GM12878 (cell line): ENCODE data around the gene TREML1.

Experiments used
- BACH1 ChIP-seq: fragments of 450-650 bp; IDR thresholded peaks from 2 replicates; pipeline ENCODE4 v1.6.1; 2017; ENCODE audit warnings: mild to moderate bottlenecking, borderline replicate concordance
- BRCA1 ChIP-seq: IDR thresholded peaks from 2 replicates; pipeline ENCODE4 v1.6.1; 2011; ENCODE audit warnings: low read depth, low read length, improper control_type of control experiment
- TF ChIP-seq, protein P1 (sequence below), 3 experiments: IDR thresholded peaks in 2 of 3; conservative IDR thresholded peaks in 1 of 3; 2 replicates each; pipeline ENCODE4 v1.5.1; 2011; ENCODE audit warnings: low read depth in 3 of 3, low read length in 3 of 3, mild to moderate bottlenecking in 3 of 3, control low read depth in 2 of 3, moderate library complexity in 2 of 3, inconsistent platforms in 1 of 3, mixed read lengths in 1 of 3; ENCODE audit not compliant: control insufficient read depth in 2 of 3, insufficient read depth in 1 of 3; ENCODE audit errors: extremely low read depth in 1 of 3

DNA sequence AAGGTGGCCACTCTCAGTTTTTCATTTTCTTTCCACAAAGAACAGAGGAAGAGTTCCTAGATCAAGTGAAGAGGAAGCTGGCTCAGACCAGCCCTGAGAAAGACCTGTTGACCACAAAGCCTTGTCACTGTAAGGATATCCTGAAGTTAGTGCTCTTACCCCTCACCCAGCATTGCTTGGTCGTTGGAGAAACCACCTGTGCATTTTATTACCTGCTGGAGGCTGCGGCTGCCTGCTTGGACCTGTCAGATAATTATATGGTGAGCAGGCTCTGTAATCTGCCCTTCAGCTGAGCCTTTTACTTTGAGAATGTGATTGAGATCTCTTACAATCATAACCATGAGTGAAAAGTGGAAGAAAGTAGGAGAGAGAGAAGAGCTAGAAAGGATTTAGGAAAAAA lies 21.9 kb downstream of the TREML1 start:
- TF ChIP-seq, protein P1, sequence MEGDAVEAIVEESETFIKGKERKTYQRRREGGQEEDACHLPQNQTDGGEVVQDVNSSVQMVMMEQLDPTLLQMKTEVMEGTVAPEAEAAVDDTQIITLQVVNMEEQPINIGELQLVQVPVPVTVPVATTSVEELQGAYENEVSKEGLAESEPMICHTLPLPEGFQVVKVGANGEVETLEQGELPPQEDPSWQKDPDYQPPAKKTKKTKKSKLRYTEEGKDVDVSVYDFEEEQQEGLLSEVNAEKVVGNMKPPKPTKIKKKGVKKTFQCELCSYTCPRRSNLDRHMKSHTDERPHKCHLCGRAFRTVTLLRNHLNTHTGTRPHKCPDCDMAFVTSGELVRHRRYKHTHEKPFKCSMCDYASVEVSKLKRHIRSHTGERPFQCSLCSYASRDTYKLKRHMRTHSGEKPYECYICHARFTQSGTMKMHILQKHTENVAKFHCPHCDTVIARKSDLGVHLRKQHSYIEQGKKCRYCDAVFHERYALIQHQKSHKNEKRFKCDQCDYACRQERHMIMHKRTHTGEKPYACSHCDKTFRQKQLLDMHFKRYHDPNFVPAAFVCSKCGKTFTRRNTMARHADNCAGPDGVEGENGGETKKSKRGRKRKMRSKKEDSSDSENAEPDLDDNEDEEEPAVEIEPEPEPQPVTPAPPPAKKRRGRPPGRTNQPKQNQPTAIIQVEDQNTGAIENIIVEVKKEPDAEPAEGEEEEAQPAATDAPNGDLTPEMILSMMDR (IDR thresholded peaks at IDR 0.05 in 2 of 3, conservative IDR thresholded peaks at IDR 0.05 in 1 of 3; ENCODE audit: control insufficient read depth in 2 of 3, extremely low read depth in 1 of 3, insufficient read depth in 1 of 3, low read depth in 3 of 3, low read length in 3 of 3): no peak
- TF ChIP-seq BACH1 (no peak), BRCA1 (no peak)
